ENCODE measurements around the gene UCN2.

UCN2 gene

GRCh38 chr3:48600711-48601621 is 37.4 kb upstream of the UCN2 start:
- Histone ChIP-seq H3K27ac (no peak overlapping the region), H3K36me3 (peaks cover 95% of the 10 kb centered on the region), H3K27me3 (peaks cover 8% of the 10 kb centered on the region), H3K9me3 (no peaks in the 10 kb centered on the region), H3K4me3 (ENCODE audit: low read depth in 1 of 2, low read length in 1 of 2) (no peak overlapping the region), H3K4me1 (ENCODE audit: control insufficient read depth in 1 of 2, insufficient read depth in 1 of 2, low read depth in 1 of 2, low read length in 1 of 2) (no peaks in the 10 kb centered on the region)
- TF ChIP-seq, protein P1, sequence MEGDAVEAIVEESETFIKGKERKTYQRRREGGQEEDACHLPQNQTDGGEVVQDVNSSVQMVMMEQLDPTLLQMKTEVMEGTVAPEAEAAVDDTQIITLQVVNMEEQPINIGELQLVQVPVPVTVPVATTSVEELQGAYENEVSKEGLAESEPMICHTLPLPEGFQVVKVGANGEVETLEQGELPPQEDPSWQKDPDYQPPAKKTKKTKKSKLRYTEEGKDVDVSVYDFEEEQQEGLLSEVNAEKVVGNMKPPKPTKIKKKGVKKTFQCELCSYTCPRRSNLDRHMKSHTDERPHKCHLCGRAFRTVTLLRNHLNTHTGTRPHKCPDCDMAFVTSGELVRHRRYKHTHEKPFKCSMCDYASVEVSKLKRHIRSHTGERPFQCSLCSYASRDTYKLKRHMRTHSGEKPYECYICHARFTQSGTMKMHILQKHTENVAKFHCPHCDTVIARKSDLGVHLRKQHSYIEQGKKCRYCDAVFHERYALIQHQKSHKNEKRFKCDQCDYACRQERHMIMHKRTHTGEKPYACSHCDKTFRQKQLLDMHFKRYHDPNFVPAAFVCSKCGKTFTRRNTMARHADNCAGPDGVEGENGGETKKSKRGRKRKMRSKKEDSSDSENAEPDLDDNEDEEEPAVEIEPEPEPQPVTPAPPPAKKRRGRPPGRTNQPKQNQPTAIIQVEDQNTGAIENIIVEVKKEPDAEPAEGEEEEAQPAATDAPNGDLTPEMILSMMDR (IDR thresholded peaks at IDR 0.05) = no peak

- no peaks in the 10 kb centered on the region for H3K9me3 ChIP-seq
- no peak overlapping the region for H3K27ac ChIP-seq
- H3K4me1 ChIP-seq (ENCODE audit: control insufficient read depth in 1 of 2, insufficient read depth in 1 of 2, low read depth in 1 of 2, low read length in 1 of 2) = no peaks in the 10 kb centered on the region
- TF ChIP-seq, protein P1 (IDR thresholded peaks at IDR 0.05) = no peak
- peaks cover 82% of the 10 kb centered on the region for H3K36me3 ChIP-seq
- no peak overlapping the region for H3K4me3 ChIP-seq (ENCODE audit: low read depth in 1 of 2, low read length in 1 of 2)
- peaks cover 21% of the 10 kb centered on the region for H3K27me3 ChIP-seq
Observed at GRCh38 chr3:48599509-48600285, 36.1 kb upstream of the UCN2 start.

DNA sequence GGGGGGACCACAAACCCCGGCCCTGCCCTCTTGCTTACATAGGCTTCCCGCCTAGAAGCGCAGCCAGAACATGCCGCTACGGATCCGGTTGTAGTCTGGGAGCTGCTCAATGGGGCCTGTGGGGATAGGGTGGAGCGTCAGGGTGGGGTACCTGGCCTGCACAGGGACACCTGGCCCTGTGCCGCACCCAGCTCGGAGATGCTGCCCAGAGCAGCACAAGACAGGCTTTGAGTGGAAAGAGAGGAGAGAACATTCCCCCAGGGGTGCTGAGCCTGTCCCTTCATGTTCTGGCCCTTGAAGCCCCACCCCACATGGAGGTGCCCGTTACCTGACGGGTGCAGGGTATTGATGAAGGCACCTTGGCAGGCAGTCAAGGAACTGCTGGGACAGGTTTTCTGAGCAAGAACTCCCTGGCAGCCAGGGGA is 35.5 kb upstream of the UCN2 start:
- H3K9me3 ChIP-seq = no peaks in the 10 kb centered on the region
- H3K4me3 ChIP-seq (ENCODE audit: low read depth in 1 of 2, low read length in 1 of 2) = no peak overlapping the region
- peaks cover 27% of the 10 kb centered on the region for H3K27me3 ChIP-seq
- peaks cover 76% of the 10 kb centered on the region for H3K36me3 ChIP-seq
- TF ChIP-seq, protein P1 (IDR thresholded peaks at IDR 0.05) = no peak
- no peak overlapping the region for H3K27ac ChIP-seq
- no peaks in the 10 kb centered on the region for H3K4me1 ChIP-seq (ENCODE audit: control insufficient read depth in 1 of 2, insufficient read depth in 1 of 2, low read depth in 1 of 2, low read length in 1 of 2)

DNA sequence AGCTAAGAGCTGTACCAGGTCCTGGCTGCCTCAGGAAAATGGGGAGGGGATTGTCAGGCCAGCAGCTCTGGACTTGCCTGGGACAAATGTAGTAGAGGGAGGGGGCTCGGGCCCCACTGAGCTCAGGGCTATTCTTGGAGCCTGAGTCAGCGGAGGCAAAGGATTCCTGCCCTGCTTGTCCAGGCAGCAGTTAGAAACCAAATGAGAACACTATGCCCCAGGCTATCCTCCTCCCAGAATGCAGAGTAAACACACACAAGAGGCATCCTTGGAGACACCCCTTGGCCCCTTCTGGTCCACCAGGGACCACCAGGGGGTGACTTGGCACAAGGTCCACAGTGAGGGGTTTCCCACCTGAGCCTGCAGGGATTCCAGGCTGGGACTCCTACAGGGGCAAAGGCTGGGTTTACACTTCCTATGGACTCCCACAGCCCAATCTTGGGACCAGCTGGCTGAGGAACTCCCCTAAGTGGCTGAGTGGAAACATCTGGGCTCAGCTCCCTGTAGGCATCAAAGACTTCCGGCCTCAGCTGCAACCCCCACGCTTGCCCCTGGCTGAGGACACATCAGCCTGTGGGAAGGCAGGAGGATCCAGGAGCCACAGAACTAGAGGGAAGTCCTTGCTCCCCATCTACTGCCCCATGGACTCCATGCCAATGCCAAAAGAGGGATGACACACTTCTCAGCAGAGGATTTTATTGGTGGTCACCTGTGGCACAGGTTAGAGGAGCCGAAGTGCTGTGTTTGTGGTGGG is 34.9 kb upstream of the UCN2 start:
- Histone ChIP-seq H3K36me3 (peaks cover 70% of the 10 kb centered on the region), H3K4me3 (ENCODE audit: low read depth in 1 of 2, low read length in 1 of 2) (no peak overlapping the region), H3K4me1 (ENCODE audit: control insufficient read depth in 1 of 2, insufficient read depth in 1 of 2, low read depth in 1 of 2, low read length in 1 of 2) (no peaks in the 10 kb centered on the region), H3K27me3 (peaks cover 33% of the 10 kb centered on the region), H3K9me3 (no peaks in the 10 kb centered on the region), H3K27ac (no peak overlapping the region)
- TF ChIP-seq, protein P1 (IDR thresholded peaks at IDR 0.05) = no peak

DNA sequence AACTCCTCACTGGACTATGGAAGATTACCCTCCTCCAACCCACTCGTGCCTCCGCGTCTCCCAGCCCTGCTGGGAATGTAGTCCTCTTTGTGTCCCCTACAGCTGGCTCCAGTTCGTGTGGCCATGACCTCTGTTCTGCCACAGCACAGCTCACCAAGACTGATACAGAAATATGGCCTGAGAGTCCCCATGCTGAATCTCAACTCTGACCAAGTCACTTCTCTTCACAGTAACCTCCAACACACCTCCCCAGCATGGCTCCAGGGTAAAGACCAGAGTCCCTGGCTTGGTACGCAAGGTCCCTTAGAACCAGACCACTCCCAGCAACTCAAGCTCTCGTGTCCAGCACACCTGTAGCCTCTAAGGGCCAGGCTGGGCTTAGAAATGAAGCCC is 33.8 kb upstream of the UCN2 start:
- peaks cover 44% of the 10 kb centered on the region for H3K27me3 ChIP-seq
- H3K4me1 ChIP-seq (ENCODE audit: control insufficient read depth in 1 of 2, insufficient read depth in 1 of 2, low read depth in 1 of 2, low read length in 1 of 2) = no peaks in the 10 kb centered on the region
- TF ChIP-seq, protein P1 (IDR thresholded peaks at IDR 0.05) = no peak
- peaks cover 59% of the 10 kb centered on the region for H3K36me3 ChIP-seq
- H3K9me3 ChIP-seq = no peaks in the 10 kb centered on the region
- H3K27ac ChIP-seq = no peak overlapping the region
- no peak overlapping the region for H3K4me3 ChIP-seq (ENCODE audit: low read depth in 1 of 2, low read length in 1 of 2)

Data from neutrophil (primary cell).